NCI-H2107 treated with DMSO at 0.1 percent for 48 hours (cell line): ENCODE results near the gene ATP5MC2.
"Not testable (repeated sequence)": the region's sequence is repeated elsewhere in the genome, so short reads cannot be mapped to it uniquely, and the experiment has no call there.

Source experiments
- DNase-seq: peaks from one replicate; lab custom pipeline; 2025; ENCODE audit not compliant: unreplicated experiment; lab: John Stamatoyannopoulos, UW

The ATP5MC2 gene

GRCh38 chr12:53675701-53676607 lies at the start of gene ATP5MC2:
TSS of gene ATP5MC2 (minus strand) at chr12:53676083. CDS start at chr12:53672614, 3,469 bp downstream.
- DNase-seq: peak; percentile 98

- no peak for DNase-seq
Observed at GRCh38 chr12:53722450-53723041, 46.7 kb upstream of the ATP5MC2 start.

DNA sequence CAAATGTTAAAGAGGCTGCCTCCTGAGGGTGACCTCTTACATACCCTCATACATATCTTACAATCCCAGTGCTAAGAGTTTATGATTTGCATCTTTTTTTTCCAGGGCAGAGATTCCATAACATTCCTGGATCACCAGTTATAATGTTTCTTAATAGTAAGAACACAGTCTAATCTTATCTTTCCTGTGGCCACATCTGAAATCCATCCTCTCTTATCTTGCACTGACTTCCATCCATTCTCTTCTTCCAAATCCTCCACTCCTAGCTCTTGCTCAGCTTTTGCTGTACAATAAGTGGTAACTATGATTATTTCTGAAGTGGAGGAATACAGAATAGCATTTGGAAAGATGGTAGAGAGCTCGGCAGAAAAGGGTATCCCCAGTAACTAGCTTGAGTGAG lies 45.1 kb upstream of the ATP5MC2 start:
- DNase-seq: no peak

- no peak for DNase-seq
Observed at GRCh38 chr12:53719649-53720048, 43.8 kb upstream of the ATP5MC2 start.

GRCh38 chr12:53718567-53718966 lies 42.7 kb upstream of the ATP5MC2 start:
- not testable (repeated sequence) for DNase-seq

GRCh38 chr12:53717319-53717718 lies 41.4 kb upstream of the ATP5MC2 start:
- DNase-seq: no peak

DNA sequence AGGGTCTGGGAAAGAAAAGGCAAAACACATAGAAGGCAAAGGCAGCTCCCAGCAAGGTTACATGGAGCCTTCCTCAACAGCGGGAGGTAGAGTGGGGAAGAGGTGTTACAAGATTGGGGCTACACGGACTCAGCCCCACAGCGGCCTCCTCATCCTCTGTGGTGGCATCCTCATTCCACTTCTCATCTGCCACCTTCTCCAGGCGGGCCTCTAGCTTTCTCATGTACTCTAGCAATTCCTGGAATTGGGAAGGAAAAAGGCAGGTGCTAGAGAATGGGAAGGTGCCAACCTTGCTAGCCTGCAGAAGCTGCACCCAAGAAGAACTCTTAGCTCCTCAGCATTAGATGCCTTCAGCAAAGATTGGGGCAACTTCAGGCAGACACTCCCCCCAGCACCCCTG lies 38.1 kb upstream of the ATP5MC2 start:
- DNase-seq: no peak

- no peak for DNase-seq
Observed at GRCh38 chr12:53713516-53713915, 37.6 kb upstream of the ATP5MC2 start.

GRCh38 chr12:53712059-53712643 lies 36.3 kb upstream of the ATP5MC2 start:
- no peak for DNase-seq

- no peak for DNase-seq
Observed at GRCh38 chr12:53710091-53710490, 34.2 kb upstream of the ATP5MC2 start.

DNA sequence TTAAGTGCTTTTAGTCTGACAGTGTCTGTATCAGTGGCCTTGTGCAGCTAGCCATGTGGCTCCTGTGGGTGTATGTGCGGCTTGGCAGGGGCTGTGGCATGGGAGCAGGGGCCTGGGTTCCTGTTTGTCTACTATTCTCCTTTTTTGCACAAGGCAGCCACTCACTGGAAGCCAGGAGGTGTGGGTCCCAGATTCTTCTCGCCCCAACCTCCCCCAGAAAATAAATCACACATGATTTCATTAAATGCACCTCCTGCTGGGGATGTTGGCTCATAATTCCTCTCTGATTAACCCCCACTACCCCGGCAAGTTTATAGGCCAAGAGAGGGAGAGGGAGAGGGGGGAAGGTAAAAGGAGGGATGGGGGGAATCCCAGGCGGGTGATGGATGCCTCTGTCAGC lies 33.8 kb upstream of the ATP5MC2 start:
- DNase-seq: no peak

DNA sequence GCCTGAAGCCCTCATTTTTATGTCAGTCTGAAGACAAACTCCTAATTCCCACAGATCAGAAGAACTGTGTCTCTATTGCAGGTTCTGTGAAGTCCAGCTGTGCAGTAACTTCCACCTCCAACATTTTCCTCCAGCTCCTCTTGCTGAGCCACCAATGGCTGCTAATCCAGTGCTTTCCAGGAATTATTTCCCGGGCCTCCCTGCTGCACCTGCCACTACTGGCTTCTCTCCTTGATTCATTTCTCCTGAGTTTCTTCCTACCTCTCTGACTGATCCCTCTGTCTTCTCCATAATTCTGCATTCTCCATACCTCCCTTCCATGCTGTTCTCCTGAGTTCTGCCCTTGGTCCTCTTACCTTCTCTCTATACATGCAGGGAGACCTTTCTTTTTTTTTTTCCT lies 30.2 kb upstream of the ATP5MC2 start:
- DNase-seq: no peak

DNA sequence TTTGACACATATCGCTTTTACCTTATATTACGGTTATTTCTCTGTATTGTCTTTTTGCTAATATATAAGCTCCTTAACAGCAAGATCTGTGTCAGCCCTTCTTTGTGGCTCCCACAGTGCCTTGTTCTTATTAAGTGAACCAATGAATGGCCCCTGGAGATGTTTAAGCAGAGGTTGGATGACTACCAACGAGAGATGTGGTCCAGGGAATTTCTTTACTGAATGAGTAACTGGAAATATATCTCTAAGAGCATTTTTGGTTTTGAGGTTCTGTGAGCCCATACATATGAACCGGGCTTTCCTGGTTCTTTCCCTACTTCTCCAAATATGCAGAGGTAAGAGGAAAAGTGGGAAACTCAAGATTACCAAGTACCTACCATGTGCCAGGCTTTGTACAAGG lies 27.9 kb upstream of the ATP5MC2 start:
- no peak for DNase-seq

DNA sequence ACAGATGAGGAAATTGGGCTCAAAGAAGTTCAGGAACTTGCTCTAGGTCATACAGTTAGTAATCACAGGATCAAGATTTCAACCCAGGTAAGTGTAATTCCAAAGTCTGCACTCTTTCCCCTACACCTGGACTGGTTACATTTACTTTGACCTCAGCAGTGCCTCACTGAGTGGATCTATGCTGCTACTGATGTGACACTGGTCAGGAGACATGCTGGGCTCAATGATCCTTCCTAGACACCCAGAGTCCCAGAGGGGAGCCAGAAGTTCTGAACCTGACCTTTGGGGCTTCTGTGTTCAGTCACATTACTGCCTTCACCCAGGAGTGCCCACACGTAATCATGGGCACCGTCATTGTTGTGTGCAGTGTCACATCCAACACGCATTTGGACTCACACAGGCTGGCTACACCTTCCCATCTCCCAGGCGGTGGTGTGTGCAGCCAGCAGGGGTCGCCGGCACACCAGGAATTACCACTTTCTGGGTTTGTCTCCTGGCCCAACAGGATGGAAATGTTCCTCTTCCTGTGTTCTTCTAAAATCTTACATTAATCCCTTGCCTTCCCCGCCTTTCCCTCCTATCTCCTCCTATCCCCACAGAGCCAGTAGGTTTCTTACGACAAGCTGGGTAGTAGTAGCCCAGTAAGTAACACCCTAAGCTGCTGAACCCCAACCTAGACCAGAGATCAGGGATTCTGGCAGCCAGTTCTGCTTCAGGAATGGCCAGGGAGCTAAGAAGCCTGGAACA lies 25.8 kb upstream of the ATP5MC2 start:
- peak; percentile 65 for DNase-seq

DNA sequence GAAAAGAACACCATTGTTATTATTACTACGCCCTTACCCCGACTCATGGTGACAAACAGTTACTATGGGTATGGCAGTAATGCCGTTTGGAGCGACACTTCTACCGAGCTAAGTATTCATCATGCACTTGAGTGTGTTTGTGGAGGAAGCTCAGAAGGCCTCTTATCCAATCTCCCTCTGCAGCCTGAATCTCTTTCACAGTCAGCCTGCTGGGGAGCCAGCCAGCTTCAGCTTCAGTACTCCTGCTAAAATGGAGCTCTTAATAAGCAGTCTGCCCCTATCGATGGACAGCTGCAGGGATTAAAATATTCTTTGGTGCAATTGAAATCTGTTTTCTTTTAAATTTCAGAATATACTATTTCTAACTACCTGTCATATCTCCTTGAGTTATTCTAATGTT lies 24.7 kb upstream of the ATP5MC2 start:
- no peak for DNase-seq

DNA sequence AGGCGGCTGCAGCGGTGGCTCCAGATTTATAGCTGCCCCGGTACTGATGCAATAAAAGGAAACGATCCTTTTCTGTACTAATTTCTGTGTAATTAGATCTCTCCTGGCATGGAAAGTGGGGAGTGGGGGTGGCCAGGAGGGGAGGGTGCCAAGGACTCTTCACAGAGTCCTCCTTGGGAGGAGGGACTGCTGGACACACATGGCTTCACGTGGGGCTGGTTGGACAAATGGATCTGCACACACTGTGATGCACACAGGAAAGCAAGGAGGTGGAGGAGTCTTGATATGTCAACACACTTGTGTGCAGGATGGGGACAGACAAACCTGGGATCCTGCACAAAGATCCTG lies 23.8 kb upstream of the ATP5MC2 start:
- DNase-seq: no peak

- no peak for DNase-seq
Observed at GRCh38 chr12:53698948-53699677, 23.2 kb upstream of the ATP5MC2 start.

GRCh38 chr12:53696655-53697331 lies 20.9 kb upstream of the ATP5MC2 start:
- no peak for DNase-seq

- peak; percentile 96 for DNase-seq
Observed at GRCh38 chr12:53696285-53696654, 20.4 kb upstream of the ATP5MC2 start.
